Retina (tissue), 1 donor: ENCODE measurements around the gene FIBCD1.

Experiments used
- DNase-seq: peaks from one replicate; pipeline ENCODE4 v3.0.0-alpha.2; 2016

Gene FIBCD1

DNA sequence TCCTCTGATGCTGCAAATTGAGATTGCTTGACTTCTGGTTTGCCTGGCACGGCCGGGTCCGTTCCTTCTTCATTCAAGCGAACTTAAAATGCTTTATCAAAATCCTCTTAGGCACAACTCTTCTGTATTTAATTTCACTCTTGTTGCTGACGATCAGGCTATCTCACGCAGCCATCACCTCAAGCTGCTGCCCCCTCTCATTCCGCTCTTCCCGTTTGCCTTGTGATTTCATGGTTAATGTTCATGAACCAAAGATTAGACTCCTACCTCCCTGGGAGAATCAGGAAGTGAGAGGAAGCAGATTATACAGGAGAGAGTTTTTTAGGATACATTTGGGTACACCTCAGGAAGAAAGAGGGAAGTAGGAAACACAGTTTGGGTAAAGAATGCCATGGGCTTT is 65.1 kb downstream of the FIBCD1 start:
- DNase-seq = no peak

DNA sequence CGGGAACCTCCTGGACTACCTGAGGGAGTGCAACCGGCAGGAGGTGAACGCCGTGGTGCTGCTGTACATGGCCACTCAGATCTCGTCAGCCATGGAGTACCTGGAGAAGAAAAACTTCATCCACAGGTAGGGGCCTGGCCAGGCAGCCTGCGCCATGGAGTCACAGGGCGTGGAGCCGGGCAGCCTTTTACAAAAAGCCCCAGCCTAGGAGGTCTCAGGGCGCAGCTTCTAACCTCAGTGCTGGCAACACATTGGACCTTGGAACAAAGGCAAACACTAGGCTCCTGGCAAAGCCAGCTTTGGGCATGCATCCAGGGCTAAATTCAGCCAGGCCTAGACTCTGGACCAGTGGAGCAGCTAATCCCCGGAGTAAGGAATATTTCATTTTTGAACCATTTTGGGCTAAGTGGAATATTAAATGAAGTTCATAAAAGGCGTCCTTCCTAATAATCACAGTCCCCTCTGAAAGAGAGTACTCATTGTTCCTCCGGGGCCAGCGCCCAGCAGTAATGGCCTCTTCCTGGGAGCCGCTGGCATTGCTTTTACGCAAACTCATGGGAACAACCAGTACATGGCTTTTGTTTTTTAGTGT is 66.0 kb downstream of the FIBCD1 start:
- no peak for DNase-seq

DNA sequence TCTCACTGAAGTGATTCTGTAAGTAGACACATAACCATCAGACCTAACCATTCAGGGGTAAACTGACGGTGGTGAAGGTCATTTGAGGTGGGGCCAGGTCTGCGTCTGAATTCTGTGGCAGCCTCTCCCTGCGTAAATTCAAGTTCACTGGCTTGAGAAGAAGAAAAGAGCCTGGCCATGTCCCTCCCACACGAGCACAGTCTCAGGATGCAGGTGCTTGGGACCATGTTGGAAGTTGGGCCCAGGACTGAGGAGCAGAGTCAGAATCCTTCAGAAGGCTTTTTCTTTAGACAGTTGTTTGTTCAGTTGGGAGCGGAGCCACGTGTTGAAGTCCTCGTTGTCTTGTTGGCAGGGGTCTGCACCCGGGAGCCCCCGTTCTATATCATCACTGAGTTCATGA is 66.5 kb downstream of the FIBCD1 start:
- DNase-seq = no peak

DNA sequence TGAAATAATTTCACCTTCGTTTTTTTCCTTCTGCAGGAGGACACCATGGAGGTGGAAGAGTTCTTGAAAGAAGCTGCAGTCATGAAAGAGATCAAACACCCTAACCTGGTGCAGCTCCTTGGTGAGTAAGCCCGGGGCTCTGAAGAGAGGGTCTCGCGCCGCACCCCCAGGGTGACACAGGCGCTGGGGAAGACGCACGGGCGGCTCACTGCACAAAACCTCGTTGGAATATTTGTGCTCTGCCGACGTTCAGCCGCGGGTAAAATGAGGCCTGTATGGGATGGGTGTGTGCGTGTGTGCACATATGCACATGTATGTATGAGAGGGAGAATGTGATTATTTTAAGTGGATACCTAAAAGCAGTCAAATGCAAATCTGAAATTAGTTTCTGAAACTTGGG is 67.0 kb downstream of the FIBCD1 start:
- no peak for DNase-seq

DNA sequence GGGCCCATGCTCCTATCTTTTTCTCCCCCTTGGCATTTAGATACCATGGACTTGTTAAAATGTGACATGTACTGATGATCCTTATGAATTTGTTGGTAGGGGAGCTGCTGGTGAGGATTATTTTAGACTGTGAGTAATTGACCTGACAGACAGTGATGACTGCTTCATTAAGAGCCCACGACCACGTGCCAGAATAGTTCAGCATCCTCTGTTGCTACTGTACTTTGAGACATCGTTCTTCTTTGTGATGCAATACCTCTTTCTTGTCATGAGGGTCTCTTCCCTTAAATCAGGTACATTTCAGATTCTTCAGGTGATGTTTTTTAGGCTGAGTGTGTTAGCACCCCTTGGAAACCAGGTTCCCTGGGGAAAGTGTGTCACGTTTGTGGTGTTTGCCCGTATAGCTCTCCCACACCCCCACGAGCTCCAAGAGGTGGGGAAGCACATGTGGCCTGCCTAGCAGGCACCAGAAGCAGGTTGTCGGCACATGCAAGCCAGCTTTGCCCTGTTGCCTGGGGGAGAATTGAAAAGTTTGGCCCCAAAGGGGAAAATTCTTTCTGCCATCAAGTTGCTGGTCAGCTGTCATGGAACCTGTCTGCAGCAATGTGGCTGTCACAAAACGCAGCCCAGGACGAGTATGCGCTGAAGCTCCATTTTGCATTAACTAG is 67.5 kb downstream of the FIBCD1 start:
- no peak for DNase-seq

DNA sequence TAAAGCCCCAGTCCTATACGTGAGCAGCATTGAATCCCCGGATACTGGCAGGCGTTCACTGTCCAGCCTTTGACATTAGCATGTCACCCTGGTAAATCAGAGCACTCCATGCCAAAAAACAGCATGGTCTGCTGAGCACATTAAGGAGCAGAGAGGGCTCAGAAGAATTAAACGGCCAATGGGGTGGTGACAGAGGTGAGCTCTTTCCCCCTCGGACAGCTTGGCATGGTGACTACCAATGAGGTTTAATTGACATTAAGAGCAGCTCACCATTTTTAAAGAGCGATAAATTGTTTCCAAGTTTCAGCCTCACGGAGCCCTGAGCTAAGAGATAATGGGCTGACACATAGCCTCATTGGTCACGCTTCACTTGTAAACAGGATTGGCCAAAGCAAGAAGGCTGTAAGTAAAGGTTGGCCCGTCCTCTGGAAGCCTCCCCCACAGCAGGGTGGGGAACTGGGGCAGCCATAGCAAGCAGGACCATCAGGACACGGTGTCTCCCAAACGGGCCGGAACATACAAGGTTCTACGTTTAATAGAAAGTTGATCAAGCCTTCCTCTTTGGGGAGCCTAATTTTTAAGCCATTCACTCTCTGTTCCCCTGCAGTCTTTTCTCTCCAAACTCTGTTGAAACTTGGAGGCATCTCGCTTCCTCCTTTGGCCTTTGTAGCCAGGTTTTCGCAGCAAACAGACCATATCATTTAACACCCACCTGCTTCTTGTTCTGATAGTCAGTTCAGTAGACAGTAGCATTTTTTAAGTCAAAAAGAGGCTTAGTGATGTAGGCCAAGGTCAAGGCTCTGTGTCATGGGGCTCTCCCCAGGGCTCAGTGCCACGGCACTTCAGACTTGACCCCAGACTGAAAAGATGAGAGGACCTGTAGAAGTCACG is 68.3 kb downstream of the FIBCD1 start:
- DNase-seq = peak; percentile 65

DNA sequence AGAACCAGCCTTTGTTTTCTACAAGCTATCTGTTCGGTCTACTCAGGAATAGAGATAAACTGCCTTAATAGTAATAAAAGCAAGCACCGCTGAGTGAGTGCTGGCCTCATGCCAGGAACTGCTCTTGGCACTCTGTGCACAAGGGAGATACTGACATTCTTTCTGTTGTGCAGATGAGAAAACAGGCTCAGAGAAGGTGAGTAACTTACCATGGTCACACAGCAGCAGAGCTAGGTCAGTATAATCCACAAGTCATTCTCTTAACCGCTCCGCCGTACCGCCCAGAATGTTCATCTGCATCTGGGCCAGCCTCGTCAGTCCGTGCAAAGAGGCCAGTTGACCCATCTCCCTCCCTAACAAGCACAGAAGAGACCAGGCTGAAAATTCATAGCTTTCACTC is 69.8 kb downstream of the FIBCD1 start:
- DNase-seq = no peak

DNA sequence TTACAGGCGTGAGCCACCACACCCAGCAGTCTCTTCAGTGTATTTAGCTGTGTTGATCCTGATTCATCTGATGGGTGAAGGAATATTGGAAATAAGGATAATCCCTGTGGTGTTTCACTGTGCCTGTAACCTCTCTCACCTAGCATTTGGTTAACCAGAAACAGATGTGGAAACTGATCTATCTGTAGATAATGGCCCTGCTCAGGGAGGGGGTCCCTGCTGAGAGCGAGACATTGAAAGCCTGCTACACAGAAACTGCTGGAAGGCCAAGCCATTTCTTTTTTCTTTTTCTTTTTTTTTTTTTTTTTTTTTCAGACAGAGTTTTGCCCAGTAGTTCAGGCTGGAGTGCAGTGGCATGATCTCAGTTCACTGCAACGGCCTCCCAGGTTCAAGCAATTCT is 70.8 kb downstream of the FIBCD1 start:
- no peak for DNase-seq

DNA sequence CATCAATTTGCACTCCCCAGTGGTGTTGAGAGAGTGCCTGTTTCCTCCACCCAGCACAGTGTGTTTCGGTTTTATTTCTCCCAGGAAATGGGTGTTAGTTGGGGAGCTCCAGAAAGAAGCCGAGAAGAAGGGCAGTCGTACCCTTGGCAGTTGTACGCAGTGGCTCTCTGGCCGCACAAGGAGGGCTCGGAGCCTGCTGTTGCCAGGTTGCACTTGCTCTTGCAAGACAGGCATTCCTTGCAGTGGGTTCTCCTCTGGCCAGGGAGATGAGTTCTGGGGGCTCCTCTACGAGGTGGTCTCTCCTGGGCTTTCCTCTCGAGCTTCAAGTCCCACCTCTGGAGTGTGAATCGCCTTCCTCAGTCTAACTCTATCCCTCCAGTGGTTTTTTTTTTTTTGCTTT is 71.5 kb downstream of the FIBCD1 start:
- DNase-seq = no peak

DNA sequence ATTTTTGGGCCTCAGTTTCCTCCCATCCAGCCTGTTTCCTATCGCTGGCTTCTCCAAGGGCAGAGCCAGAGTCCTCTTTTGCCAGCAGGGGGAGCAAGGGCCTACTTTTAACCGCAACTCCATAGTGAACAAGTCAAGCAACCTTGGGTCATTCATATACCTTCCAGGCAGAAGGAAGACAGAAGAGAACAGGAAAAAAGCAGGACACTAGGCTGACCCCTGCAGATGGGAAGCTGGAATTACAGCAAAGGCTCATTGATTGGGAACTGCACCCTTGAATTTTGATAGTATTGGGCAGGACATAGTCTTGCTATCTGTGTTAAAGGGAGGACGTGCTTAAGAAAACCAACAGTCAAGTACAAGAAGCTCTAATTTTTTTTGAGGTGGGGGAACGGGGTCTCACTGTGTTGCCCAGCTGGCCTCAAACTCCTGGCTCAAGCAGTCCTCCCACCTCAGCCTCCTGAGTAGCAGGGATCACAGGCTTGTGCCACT is 72.5 kb downstream of the FIBCD1 start:
- DNase-seq = peak; percentile 87

DNA sequence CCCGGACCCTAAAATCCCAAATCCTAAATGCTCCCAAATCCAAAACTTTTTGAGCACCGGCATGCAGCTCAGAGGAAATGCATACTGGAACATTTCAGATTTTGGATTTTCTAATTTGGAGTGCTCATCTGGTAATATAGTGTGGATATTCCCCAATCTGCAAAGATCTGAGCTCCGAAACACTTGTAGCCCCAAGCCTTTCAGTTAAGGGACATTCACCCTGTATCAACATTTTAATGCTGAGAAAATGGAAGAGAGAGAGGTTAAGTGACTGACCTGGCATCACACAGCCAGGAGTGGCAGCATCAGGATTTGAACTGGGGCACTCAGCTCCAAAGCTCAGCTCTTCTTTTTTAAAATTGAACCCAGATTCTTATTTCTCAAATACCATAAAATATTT is 73.1 kb downstream of the FIBCD1 start:
- no peak for DNase-seq

DNA sequence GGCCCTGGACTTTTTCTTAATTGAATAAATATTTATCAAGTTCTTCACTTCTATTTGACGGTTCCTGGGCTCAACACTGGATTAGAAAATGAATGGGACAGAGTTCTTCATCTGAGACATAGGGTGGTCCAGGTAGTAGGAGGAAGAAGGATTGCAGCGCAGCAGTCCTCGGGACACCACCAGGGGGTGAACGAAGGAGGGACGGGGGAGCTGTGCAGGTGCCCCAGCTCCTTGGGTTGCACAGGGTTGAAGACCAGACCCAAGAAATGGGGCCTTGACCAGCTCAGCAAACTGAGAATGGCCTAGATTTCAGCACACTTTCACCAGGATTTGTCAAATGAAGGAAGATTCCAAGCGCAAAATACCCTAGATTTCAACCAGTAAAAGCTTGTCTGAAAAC is 74.5 kb downstream of the FIBCD1 start:
- no peak for DNase-seq

DNA sequence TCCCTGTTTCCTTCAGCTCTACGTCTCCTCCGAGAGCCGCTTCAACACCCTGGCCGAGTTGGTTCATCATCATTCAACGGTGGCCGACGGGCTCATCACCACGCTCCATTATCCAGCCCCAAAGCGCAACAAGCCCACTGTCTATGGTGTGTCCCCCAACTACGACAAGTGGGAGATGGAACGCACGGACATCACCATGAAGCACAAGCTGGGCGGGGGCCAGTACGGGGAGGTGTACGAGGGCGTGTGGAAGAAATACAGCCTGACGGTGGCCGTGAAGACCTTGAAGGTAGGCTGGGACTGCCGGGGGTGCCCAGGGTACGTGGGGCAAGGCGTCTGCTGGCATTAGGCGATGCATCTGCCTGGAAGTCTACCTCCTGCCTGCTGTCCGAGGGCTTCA is 76.3 kb downstream of the FIBCD1 start:
- DNase-seq = no peak

DNA sequence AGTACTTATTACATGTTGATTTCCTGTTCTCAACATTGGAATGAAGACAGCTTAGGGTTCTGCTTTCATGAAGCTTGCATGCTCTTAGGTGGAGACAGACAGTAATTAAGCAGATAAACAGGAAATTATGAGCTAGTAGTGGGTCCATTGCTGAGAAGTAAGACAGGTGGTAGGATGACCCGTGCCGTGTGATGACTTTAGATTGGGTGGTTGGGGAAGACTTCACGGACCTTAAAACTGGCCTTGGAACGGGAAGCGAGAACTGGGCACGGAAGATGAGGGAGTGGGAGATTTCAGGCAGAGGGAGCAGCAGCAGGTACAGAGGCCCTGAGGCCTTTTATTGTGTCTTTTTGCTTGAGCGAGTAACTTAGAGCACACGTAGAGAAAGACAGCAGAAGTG is 76.8 kb downstream of the FIBCD1 start:
- DNase-seq = no peak

DNA sequence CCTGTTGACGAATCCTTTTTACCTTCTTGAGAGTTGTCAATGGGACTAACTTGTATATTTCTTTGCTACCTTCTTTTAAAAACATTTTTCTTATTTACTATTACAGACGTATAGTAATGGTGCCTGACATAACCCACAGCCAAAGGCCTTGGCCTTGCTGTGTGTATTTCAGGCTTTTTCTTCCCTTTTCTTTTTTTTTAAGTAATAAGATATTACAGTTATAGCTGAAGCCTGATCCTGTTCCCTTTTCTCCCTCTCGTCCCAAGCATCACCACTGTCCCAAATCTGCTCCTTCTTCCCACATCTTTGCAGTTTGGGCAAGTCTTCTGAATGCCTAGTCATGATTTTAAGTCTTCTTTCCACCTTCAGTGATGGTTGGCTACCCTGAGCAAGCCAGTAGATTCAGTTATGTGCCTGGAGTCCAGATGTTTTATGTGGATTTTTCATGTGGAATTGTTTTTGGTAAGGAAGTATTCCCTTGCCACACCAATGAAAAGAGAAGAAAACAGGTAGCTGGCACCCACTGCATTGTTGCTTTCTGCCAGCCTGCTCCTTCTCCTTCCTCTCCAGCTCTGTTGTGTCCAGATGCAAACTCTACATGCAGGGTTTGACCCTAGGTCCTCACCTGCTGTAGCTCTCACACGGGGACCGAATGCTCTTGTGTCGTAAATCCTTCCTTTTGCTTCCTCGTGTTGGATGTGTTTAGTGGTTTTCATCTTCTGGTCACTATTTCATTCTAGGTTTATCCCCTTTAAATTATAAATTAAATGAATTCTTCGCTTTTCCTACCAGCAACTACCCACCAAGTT is 77.5 kb downstream of the FIBCD1 start:
- DNase-seq = no peak

DNA sequence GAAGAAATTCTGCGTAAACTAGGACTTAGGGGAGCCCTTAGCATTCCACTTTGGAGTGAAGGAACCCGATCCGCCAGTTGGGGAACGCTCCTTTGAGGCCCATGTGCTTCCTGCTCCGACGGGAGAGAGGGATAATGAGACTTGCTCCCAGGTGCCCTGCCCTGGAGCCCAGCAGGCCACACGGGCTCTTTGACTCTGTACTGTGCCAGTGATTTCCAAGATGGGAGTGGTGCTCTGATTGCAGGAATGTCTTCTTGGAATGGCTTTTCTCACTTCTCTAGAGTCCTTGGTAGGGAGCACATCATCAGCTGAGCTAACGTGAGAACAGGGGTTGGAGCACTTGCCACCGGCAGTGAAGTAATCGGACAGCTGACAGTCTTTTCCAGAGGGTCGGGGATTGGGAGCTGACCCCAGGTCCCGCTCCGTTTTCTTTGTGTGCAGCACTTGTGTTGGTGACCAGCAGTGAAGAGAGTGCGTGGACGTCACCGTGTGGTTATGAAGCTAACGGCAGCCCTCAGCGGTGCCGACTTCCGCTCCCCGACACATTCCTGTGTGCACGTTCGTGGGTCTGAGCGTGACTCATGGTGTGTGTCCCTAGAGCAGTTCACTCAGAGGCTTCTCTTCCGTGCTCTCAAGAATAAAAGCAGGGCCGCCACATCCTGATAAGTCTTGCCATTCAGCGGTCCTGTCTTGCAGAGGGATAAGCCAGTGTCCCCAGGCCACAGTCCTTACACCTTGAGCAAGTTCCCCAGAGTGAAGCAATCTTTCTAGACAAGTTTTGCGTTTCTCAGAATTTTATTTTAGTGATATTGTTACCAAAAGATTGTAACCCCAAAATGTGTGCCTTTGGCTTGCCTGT is 78.4 kb downstream of the FIBCD1 start:
- DNase-seq = peak; percentile 75

DNA sequence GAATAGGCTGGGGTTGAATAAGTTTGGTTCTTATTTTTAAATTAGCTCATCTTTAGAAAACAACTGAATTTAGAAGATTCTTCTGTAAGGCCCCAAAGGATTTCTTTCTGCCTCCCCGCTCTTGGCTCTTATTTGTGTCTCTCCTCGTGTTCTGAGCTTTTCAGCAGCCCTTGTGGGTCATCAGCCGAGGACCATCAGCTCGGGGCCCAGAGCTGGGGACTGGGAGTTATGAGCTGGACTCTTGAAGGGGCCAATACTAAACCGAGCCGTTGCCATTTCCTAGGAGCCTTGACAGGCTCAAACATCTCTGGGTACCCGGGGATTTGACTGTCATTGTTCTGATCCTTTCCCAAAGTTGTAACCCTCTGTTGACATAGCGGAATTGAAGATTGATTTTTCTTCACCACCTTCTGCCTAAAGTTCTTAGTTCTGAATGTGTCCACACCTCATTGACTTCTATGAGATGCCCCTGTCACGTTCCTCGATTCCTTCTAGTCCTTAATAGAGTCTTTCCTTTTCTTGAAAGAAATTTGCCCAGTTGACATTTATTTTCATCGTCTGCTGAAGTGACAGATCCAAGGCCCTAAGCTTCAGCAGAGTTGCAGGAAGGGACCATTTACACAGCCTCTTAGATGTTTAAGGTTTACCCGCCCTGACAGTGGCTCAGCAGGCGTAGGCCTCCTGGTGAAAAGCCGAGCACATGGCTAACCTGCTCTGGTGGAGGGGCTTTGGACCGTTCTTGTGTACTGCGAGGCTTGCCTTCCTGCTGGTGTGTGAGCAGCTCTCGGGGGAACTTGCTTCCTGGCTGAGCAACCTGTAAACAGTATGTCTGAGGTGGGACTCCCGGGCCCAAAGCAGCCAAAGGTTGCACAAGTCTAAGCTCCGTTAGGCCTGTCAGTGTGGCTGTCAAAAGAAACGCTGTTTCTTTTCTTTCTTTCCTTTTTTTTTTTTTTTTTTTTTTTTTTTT is 80.0 kb downstream of the FIBCD1 start:
- peak; percentile 54 for DNase-seq

DNA sequence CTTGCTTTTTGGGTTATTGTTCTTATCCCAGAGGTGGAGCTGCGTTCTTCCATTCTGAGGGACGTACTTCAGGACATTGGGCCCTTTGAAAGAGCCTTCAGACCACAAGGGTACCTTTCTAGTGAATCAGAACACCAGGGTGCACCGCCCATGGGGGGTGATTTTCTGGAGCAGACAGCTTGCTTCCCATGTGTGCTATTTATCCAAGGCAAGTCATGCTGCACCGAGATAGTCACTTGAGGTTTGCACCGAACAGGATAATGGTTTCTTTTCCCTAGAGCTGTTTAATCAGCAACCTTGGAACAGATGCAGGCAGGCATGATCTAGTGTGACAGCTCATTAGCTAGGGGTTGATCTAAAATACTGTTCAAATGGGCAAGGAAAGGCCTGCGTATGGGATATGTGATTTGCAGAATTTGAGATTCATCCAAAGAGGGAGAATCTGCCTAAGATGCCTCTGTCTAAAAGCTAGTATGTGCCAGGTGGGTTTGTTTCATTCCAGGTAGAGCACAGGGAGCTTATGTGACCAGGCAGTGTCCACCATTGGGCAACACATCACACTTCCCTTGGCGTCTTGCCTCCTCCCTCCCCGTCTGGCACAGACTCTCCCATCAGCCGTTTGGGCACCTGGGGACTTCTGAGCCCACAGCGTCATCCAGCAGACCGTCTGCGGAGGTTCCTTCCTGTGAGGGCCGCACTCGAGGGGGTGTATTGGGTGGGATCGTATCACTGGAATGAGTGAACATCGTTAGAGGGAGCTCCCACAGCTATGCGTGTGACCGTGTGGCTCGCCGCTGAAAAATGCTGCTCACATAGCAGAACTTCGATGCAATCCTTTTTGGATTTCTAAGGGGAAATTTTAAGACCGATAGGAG is 80.9 kb downstream of the FIBCD1 start:
- DNase-seq = peak; percentile 69

DNA sequence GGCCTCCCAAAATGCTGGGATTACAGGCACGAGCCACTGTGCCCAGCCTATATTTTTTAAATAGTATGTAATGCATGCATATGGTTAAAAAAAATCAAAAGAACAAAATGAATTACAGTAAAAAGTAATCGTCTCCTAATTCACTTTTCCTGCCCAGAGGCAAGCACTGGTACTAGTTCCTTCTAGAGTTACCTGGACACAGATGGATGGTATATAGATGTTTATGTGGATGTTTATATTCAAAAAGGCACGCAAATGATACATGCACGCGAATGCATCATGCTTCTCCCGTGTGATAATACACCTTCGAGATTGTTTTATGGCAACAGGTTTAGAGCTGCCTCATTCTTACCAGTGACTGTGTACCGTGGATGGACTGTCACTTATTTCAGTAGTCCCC is 82.6 kb downstream of the FIBCD1 start:
- no peak for DNase-seq

DNA sequence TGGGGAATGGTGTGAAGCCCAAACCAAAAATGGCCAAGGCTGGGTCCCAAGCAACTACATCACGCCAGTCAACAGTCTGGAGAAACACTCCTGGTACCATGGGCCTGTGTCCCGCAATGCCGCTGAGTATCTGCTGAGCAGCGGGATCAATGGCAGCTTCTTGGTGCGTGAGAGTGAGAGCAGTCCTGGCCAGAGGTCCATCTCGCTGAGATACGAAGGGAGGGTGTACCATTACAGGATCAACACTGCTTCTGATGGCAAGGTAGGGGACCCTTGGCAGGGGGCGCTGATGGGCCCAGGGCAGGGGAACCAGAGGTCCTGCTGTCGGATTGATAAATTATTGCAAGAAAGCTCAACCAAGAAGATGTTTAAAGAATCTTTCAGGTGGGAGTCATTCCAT is 84.2 kb downstream of the FIBCD1 start:
- DNase-seq = no peak
